ENCODE measurements around the gene FBXW7. TPM values are rescaled to one million over a fixed set of nuclear protein-coding genes. Genes with fewer than 3 reads are reported as not detected.

FBXW7 gene
- total and polyA plus RNA-seq, 2 donors (not counting 1 experiment from before 2014, with no cell fraction given), result 16.3 to 68.7 TPM

DNA sequence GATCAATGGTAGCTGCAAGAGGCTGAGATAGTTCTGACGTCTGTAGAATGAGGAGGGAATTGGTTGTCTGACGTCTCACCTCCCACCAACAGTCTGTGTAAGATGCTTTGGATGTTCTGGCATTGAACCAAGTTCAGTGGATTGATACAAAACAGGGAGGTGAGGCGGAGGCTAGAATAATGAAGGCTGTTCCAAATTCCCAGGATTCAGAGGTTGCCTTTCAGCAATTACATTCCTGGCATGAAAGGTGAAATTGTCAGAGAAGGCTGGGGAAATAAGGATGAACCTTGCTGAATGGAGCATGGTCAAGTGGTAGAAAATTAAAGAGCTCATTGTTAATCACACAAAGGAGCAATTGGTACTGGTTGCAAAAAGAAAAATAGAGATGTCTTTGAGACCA, 241.6 kb downstream of the FBXW7 start:
- no peak for TF ChIP-seq EZH2 (IDR thresholded peaks at IDR 0.05; ENCODE audit: low read length, missing control alignments)
- TF ChIP-seq, protein P1, sequence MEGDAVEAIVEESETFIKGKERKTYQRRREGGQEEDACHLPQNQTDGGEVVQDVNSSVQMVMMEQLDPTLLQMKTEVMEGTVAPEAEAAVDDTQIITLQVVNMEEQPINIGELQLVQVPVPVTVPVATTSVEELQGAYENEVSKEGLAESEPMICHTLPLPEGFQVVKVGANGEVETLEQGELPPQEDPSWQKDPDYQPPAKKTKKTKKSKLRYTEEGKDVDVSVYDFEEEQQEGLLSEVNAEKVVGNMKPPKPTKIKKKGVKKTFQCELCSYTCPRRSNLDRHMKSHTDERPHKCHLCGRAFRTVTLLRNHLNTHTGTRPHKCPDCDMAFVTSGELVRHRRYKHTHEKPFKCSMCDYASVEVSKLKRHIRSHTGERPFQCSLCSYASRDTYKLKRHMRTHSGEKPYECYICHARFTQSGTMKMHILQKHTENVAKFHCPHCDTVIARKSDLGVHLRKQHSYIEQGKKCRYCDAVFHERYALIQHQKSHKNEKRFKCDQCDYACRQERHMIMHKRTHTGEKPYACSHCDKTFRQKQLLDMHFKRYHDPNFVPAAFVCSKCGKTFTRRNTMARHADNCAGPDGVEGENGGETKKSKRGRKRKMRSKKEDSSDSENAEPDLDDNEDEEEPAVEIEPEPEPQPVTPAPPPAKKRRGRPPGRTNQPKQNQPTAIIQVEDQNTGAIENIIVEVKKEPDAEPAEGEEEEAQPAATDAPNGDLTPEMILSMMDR (conservative IDR thresholded peaks at IDR 0.05 in 1 of 2, IDR thresholded peaks at IDR 0.05 in 1 of 2; ENCODE audit: low read depth in 1 of 2, low read length in 2 of 2), result no peak

DNA sequence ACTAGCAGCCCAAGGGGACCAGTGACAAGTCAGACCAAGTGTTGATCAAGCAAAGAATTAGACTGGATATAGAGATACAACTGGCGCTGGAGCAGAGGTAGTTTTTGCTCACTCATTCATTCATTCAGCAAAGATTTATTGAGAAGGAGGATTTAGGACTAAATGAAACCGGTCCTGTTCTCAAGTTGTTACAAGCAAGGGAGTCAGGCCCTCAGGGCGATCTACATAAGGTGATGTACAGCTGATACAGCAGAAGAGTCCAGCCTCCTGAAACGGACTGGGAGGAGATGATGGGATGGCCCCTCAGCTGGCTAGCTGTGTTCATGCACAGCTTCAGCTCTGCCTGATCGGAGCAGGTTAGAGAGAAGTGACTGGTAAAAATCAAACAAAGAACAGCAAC, 242.4 kb downstream of the FBXW7 start:
- TF ChIP-seq, protein P1 (conservative IDR thresholded peaks at IDR 0.05 in 1 of 2, IDR thresholded peaks at IDR 0.05 in 1 of 2; ENCODE audit: low read depth in 1 of 2, low read length in 2 of 2), result no peak
- TF ChIP-seq EZH2 (IDR thresholded peaks at IDR 0.05; ENCODE audit: low read length, missing control alignments), result no peak
- no peaks in the 10 kb centered on the region for H3K9me3 ChIP-seq (ENCODE audit: control insufficient read depth, insufficient read depth, low read depth, low read length)
- no peaks in the 10 kb centered on the region for H3K4me1 ChIP-seq (ENCODE audit: control insufficient read depth, extremely low read depth, insufficient read depth, low read length)
- H4K20me1 ChIP-seq (ENCODE audit: control insufficient read depth, extremely low read depth, insufficient read depth, low read length), result no peaks in the 10 kb centered on the region
- H3K36me3 ChIP-seq (ENCODE audit: control insufficient read depth, insufficient read depth, low read length), result no peaks in the 10 kb centered on the region
- H3K79me2 ChIP-seq (ENCODE audit: control insufficient read depth, insufficient read depth, low read length), result no peaks in the 10 kb centered on the region
- no peak overlapping the region for H3K9ac ChIP-seq (ENCODE audit: insufficient read depth, low read length)
- H2AFZ ChIP-seq (ENCODE audit: low read length), result no peak overlapping the region
- no peak overlapping the region for H3K27ac ChIP-seq (ENCODE audit: insufficient read depth, low read length)
- no peak for DNase-seq (ENCODE audit: low read depth in 2 of 2)
- no peak overlapping the region for H3K4me2 ChIP-seq (ENCODE audit: extremely low read depth, insufficient read depth, low read length)
- no peaks in the 10 kb centered on the region for H3K27me3 ChIP-seq (ENCODE audit: control insufficient read depth, insufficient read depth, low read length)
- H3K4me3 ChIP-seq (replicated peaks in 1 of 4; ENCODE audit: control extremely low read depth in 1 of 4, insufficient read depth in 1 of 4, low read depth in 3 of 4, low read length in 4 of 4), result no peak overlapping the region

More for the DNA sequence above, 241.6 kb downstream of the FBXW7 start:
- no peak overlapping the region for H3K4me2 ChIP-seq (ENCODE audit: extremely low read depth, insufficient read depth, low read length)
- H2AFZ ChIP-seq (ENCODE audit: low read length), result no peak overlapping the region
- H3K9ac ChIP-seq (ENCODE audit: insufficient read depth, low read length), result no peak overlapping the region
- no peaks in the 10 kb centered on the region for H3K9me3 ChIP-seq (ENCODE audit: control insufficient read depth, insufficient read depth, low read depth, low read length)
- DNase-seq (ENCODE audit: low read depth in 2 of 2), result no peak
- H3K27ac ChIP-seq (ENCODE audit: insufficient read depth, low read length), result no peak overlapping the region
- no peak overlapping the region for H3K4me3 ChIP-seq (replicated peaks in 1 of 4; ENCODE audit: control extremely low read depth in 1 of 4, insufficient read depth in 1 of 4, low read depth in 3 of 4, low read length in 4 of 4)
- no peaks in the 10 kb centered on the region for H3K4me1 ChIP-seq (ENCODE audit: control insufficient read depth, extremely low read depth, insufficient read depth, low read length)
- H4K20me1 ChIP-seq (ENCODE audit: control insufficient read depth, extremely low read depth, insufficient read depth, low read length), result no peaks in the 10 kb centered on the region
- H3K79me2 ChIP-seq (ENCODE audit: control insufficient read depth, insufficient read depth, low read length), result no peaks in the 10 kb centered on the region
- H3K36me3 ChIP-seq (ENCODE audit: control insufficient read depth, insufficient read depth, low read length), result no peaks in the 10 kb centered on the region
- H3K27me3 ChIP-seq (ENCODE audit: control insufficient read depth, insufficient read depth, low read length), result no peaks in the 10 kb centered on the region

DNA sequence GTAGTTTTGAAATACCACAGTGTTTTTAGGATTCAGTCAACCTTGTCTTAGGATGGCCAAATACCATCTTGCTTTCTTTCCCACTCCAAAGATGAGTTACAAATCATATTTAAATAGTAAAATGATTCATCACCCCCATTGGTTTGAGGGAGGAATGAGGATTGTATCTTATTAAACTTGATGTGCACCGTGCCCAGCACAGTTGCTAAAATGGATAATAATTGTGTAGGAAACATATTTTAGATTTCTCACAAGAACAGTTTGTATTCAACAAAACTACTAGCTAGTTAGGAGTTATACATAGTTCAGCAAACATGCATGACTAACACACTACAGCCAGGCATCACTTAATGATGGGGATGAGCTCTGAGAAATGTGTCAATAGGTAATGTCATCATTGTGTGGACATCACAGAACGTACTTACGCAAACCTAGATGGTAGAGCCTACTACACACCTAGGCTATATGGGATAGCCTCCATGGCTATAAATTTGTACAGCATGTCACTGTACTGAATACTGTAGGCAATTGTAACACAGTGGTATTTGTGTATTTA, 245.4 kb downstream of the FBXW7 start:
- Histone ChIP-seq H3K36me3 (ENCODE audit: control insufficient read depth, insufficient read depth, low read length) (no peaks in the 10 kb centered on the region), H3K9ac (ENCODE audit: insufficient read depth, low read length) (no peak overlapping the region), H3K4me2 (ENCODE audit: extremely low read depth, insufficient read depth, low read length) (no peak overlapping the region), H3K4me3 (replicated peaks in 1 of 4; ENCODE audit: control extremely low read depth in 1 of 4, insufficient read depth in 1 of 4, low read depth in 3 of 4, low read length in 4 of 4) (no peak overlapping the region), H3K27ac (ENCODE audit: insufficient read depth, low read length) (no peak overlapping the region), H4K20me1 (ENCODE audit: control insufficient read depth, extremely low read depth, insufficient read depth, low read length) (no peaks in the 10 kb centered on the region), H3K79me2 (ENCODE audit: control insufficient read depth, insufficient read depth, low read length) (no peaks in the 10 kb centered on the region), H3K27me3 (ENCODE audit: control insufficient read depth, insufficient read depth, low read length) (no peaks in the 10 kb centered on the region), H2AFZ (ENCODE audit: low read length) (no peak overlapping the region), H3K4me1 (ENCODE audit: control insufficient read depth, extremely low read depth, insufficient read depth, low read length) (no peaks in the 10 kb centered on the region), H3K9me3 (ENCODE audit: control insufficient read depth, insufficient read depth, low read depth, low read length) (no peaks in the 10 kb centered on the region)
- TF ChIP-seq EZH2 (IDR thresholded peaks at IDR 0.05; ENCODE audit: low read length, missing control alignments), result no peak
- TF ChIP-seq, protein P1 (conservative IDR thresholded peaks at IDR 0.05 in 1 of 2, IDR thresholded peaks at IDR 0.05 in 1 of 2; ENCODE audit: low read depth in 1 of 2, low read length in 2 of 2), result no peak
- no peak for DNase-seq (ENCODE audit: low read depth in 2 of 2)
